Measurements from ENCODE around the gene HSPB8.
"Not testable (repeated sequence)": the region's sequence is repeated elsewhere in the genome, so short reads cannot be mapped to it uniquely, and the experiment has no call there.

The HSPB8 gene

GRCh38 chr12:119201789-119202543, 23.2 kb downstream of the HSPB8 start:
- no peak for DNase-seq
- in situ Hi-C loops (cut with MboI; ENCODE audit: low pct_unique_long_range_greater_than_20kb, low sequenced_read_pairs), result no loop called here

GRCh38 chr12:119202544-119202943, 23.8 kb downstream of the HSPB8 start:
- in situ Hi-C loops (cut with MboI; ENCODE audit: low pct_unique_long_range_greater_than_20kb, low sequenced_read_pairs), result no loop called here
- no peak for DNase-seq

- DNase-seq, result no peak
- in situ Hi-C loops (cut with MboI; ENCODE audit: low pct_unique_long_range_greater_than_20kb, low sequenced_read_pairs), result no loop called here
Observed at GRCh38 chr12:119204131-119204530, 25.4 kb downstream of the HSPB8 start.

- DNase-seq, result no peak
- in situ Hi-C loops (cut with MboI; ENCODE audit: low pct_unique_long_range_greater_than_20kb, low sequenced_read_pairs), result no loop called here
Observed at GRCh38 chr12:119204671-119205285, 26.0 kb downstream of the HSPB8 start.

- no peak for DNase-seq
- in situ Hi-C loops (cut with MboI; ENCODE audit: low pct_unique_long_range_greater_than_20kb, low sequenced_read_pairs), result no loop called here
Observed at GRCh38 chr12:119206348-119207062, 27.8 kb downstream of the HSPB8 start.

GRCh38 chr12:119207063-119207560, 28.4 kb downstream of the HSPB8 start:
- DNase-seq, result no peak
- in situ Hi-C loops (cut with MboI; ENCODE audit: low pct_unique_long_range_greater_than_20kb, low sequenced_read_pairs), result no loop called here

- no peak for DNase-seq
- in situ Hi-C loops (cut with MboI; ENCODE audit: low pct_unique_long_range_greater_than_20kb, low sequenced_read_pairs), result no loop called here
Observed at GRCh38 chr12:119208626-119209061, 29.9 kb downstream of the HSPB8 start.

GRCh38 chr12:119211884-119212283, 33.2 kb downstream of the HSPB8 start:
- in situ Hi-C loops (cut with MboI; ENCODE audit: low pct_unique_long_range_greater_than_20kb, low sequenced_read_pairs), result no loop called here
- DNase-seq, result no peak

GRCh38 chr12:119216084-119216483, 37.4 kb downstream of the HSPB8 start:
- no peak for DNase-seq
- in situ Hi-C loops (cut with MboI; ENCODE audit: low pct_unique_long_range_greater_than_20kb, low sequenced_read_pairs), result no loop called here

GRCh38 chr12:119218875-119219274, 40.1 kb downstream of the HSPB8 start:
- DNase-seq; in situ Hi-C loops (cut with MboI; ENCODE audit: low pct_unique_long_range_greater_than_20kb, low sequenced_read_pairs): not testable (repeated sequence)

GRCh38 chr12:119222222-119222951, 43.7 kb downstream of the HSPB8 start:
- DNase-seq, result no peak
- in situ Hi-C loops (cut with MboI; ENCODE audit: low pct_unique_long_range_greater_than_20kb, low sequenced_read_pairs), result no loop called here

- in situ Hi-C loops (cut with MboI; ENCODE audit: low pct_unique_long_range_greater_than_20kb, low sequenced_read_pairs), result no loop called here
- no peak for DNase-seq
Observed at GRCh38 chr12:119225454-119225853, 46.7 kb downstream of the HSPB8 start.

- in situ Hi-C loops (cut with MboI; ENCODE audit: low pct_unique_long_range_greater_than_20kb, low sequenced_read_pairs), result no loop called here
Observed at GRCh38 chr12:119227292-119227691, 48.6 kb downstream of the HSPB8 start.

GRCh38 chr12:119229205-119229604, 50.5 kb downstream of the HSPB8 start:
- DNase-seq, result no peak
- in situ Hi-C loops (cut with MboI; ENCODE audit: low pct_unique_long_range_greater_than_20kb, low sequenced_read_pairs), result no loop called here

More at GRCh38 chr12:119227292-119227691, 48.6 kb downstream of the HSPB8 start:
- no peak for DNase-seq

GRCh38 chr12:119229837-119230236, 51.1 kb downstream of the HSPB8 start:
- peak; percentile 8 for DNase-seq
- in situ Hi-C loops (cut with MboI; ENCODE audit: low pct_unique_long_range_greater_than_20kb, low sequenced_read_pairs), result no loop called here

GRCh38 chr12:119230807-119231206, 52.1 kb downstream of the HSPB8 start:
- DNase-seq, result no peak
- in situ Hi-C loops (cut with MboI; ENCODE audit: low pct_unique_long_range_greater_than_20kb, low sequenced_read_pairs), result no loop called here

- in situ Hi-C loops (cut with MboI; ENCODE audit: low pct_unique_long_range_greater_than_20kb, low sequenced_read_pairs), result no loop called here
- DNase-seq, result no peak
Observed at GRCh38 chr12:119231774-119232173, 53.0 kb downstream of the HSPB8 start.

GRCh38 chr12:119235197-119235751, 56.5 kb downstream of the HSPB8 start:
- in situ Hi-C loops (cut with MboI; ENCODE audit: low pct_unique_long_range_greater_than_20kb, low sequenced_read_pairs), result no loop called here
- DNase-seq, result no peak

GRCh38 chr12:119236372-119236771, 57.6 kb downstream of the HSPB8 start:
- in situ Hi-C loops (cut with MboI; ENCODE audit: low pct_unique_long_range_greater_than_20kb, low sequenced_read_pairs), result no loop called here
- no peak for DNase-seq
